Mucosa of gallbladder (tissue), 1 donor: ENCODE data around the gene SPRTN. TPM values are rescaled to one million over a fixed set of nuclear protein-coding genes. Genes with fewer than 3 reads are reported as not detected.

ENCODE experiments used
- DNase-seq: peaks from one replicate; pipeline ENCODE4 v3.0.0-alpha.2; 2020; ENCODE audit warnings: low spot score
- total RNA-seq: library from RNA; stranded (reverse); gene quantifications from one replicate; pipeline ENCODE4 v1.2.1, GENCODE V29; 2021
- donor health status: DM: no; HTN: no; CAD: no.

Gene SPRTN, protein sequence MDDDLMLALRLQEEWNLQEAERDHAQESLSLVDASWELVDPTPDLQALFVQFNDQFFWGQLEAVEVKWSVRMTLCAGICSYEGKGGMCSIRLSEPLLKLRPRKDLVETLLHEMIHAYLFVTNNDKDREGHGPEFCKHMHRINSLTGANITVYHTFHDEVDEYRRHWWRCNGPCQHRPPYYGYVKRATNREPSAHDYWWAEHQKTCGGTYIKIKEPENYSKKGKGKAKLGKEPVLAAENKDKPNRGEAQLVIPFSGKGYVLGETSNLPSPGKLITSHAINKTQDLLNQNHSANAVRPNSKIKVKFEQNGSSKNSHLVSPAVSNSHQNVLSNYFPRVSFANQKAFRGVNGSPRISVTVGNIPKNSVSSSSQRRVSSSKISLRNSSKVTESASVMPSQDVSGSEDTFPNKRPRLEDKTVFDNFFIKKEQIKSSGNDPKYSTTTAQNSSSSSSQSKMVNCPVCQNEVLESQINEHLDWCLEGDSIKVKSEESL
- total RNA-seq = 10.6 TPM

DNA sequence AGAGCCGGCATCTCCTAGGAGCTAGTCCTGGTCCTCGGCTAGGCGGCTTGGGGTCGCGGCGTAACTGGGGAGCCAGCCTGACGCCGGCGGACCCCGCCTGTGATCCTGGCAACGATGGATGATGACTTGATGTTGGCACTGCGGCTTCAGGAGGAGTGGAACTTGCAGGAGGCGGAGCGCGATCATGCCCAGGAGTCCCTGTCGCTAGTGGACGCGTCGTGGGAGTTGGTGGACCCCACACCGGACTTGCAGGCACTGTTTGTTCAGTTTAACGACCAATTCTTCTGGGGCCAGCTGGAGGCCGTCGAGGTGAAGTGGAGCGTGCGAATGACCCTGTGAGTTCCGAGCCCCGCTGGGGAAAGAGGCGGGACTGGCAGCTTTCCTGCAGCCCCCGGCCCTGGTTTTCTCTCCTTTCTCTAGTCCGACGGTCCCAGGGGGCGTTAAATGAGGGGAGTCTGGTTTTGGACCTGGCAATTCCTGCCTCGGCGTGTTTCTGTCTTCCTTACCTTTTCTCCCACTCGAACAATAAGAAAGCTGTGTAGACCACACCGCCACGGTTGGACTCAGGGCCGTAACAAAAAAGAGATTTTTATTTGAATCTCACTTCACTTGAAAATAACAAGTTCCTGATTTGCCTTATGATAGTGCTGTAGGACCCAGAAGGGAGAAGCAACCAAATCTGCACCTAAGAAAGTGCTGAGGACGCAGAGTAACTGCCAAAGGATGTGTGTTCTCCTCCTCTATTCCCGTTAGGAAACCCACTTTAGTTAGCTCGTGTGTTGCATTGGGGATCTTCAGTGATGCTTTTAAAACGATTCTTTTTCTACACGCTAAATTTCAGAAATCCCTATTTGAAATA is at the start of gene SPRTN:
Gene SPRTN (plus strand): TSS at position 24 of the 859 bp plus-strand sequence. CDS start 91 bp downstream, at position 115.
- no peak for DNase-seq

DNA sequence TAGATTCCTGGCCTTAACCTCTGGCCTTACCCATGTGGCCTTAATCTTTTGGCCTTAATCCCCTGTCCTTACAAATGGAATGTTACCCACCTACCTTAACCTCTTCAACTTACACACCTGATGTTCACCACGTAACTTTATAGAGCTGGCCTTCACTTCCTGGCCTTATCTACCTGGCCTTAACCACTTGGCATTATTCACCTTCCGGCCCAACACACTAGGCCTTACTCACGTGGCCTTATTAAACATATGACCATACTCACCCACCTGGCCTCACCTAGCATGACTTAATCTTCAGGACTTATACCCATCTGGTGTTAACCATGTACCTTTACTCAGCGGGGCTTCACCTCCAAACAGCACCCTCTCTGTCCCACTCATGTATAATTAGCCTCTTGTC is 42.2 kb upstream of the SPRTN start:
- DNase-seq = no peak

DNA sequence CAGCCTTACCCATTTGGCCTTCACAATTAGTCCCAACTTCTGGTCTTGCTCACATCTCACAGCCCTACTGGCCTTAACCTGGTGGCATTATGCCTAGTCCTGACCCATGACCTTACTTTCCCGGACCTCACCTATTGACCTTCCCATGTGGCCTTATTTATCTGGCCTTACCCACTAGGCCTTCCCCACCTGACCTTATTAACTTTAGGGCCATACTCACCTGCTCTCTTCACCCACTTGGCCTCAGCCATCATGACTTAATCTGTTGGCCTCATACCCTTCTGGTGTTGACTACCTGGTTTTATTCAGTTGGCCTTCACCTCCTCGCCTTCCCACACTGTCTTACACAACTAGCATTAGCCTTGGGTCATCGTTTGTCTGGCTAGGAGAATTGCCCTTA is 36.1 kb upstream of the SPRTN start:
- no peak for DNase-seq

DNA sequence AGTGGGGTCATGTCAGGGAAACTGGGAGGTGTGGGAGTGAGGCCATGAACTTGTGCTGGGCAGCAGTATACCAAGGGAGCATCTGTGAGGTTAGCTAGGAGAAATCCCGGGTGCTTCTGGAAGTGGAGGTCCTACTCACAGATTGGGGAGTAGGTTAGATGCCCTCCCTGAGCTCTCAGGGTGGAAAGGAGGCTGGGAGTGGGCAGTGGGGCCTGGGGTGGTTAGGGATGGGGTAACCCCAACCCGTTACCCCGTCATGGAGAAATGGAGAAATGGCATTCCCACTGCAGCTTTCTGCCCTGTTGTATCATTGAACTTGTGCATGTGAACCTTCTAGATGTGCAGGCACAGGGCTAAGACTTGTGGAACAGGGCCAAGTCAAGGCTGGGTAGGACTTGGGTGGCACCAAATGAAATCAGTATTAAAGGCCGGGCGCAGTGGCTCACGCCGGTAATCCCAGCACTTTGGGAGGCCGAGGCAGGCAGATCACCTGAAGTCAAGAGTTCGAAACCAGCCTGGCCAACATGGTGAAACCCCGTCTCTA is 27.6 kb upstream of the SPRTN start:
- no peak for DNase-seq

DNA sequence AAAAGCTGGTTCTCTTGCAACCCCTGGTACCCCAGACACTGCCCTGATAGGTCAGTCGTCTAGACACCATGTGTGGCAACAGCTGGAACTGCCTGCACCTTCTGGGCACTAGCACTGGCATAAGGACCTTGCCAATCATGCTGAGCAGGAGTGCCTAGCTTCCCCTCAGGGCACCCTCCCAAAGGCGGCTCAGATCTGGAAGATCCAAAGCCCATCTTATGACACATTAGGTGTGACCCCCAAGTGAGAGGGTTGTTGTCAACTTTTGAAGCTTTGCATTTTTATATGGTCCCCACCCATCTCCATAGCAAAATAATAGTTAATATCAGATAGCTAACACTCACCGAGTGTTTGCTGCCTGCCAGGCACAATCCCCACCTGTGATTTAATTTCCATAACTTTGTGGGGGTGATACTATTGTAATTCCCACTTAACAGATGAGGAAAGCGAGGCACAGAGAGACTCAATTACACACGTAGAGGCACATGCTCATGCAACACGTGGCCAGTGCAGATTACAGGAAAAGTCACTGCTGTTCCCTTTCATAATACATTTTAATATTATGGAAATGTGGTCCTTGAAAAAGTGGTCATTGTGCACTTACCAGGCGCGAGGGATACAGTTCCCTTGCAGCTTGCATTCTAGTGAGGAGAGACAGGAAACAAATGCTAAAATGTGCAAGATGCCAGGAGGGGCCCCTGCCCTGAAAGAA is 26.2 kb upstream of the SPRTN start:
- no peak for DNase-seq

DNA sequence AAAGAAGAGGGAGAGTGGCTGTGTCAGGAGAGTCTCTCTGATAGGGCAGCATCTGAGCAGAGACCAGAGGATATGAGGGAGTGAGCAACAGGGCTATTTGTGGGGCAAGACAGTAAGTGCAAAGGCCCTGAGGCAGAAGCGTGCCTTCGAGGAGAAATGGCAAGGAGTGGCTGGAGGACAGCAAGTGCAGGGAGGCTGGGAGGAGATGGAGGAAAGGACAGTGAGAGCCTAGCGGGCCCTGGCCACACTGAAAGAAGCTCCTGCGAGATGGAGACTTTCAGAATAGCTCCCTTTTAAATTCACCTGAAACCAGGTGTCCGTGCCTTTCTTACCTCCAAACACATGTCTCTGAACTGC is 25.7 kb upstream of the SPRTN start:
- DNase-seq = no peak

DNA sequence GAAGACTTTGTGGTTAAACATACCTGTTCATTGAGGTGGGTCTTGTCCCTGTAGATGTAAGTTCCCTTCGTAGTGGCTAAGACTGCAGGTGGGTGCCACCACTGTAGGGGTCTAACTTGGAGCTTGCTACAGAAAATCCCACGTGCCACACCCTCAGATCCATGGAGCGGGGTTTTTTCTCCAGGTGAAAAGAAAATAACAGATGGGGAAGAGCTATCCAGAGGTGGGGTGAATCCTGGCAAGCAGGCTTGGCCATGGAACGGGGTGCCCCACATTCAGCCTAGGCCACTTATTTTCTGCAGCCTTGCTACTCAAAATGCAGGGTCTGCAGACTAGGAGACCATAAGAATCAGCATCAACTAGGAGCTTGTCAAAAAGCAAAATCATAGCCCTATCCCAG is 24.4 kb upstream of the SPRTN start:
- no peak for DNase-seq

DNA sequence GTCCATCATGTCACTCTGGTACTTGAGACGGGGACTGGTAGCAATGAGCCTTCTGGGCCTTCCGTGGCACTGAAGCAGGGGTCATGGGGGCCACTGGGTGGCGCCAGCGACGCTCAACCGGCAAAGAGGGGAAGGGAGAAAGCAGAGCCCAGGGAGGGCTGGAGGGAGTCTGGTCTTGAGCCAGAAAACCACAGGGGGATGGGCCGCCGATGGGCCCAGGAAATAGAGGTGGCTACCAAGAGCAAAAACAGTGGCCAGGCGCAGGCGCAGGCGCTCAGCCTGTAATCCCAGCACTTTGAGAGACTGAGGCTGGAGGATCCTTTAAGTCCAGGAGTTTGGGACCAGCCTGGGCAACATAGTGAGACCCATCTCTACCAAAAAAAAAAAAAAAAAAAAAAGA is 22.2 kb upstream of the SPRTN start:
- no peak for DNase-seq

DNA sequence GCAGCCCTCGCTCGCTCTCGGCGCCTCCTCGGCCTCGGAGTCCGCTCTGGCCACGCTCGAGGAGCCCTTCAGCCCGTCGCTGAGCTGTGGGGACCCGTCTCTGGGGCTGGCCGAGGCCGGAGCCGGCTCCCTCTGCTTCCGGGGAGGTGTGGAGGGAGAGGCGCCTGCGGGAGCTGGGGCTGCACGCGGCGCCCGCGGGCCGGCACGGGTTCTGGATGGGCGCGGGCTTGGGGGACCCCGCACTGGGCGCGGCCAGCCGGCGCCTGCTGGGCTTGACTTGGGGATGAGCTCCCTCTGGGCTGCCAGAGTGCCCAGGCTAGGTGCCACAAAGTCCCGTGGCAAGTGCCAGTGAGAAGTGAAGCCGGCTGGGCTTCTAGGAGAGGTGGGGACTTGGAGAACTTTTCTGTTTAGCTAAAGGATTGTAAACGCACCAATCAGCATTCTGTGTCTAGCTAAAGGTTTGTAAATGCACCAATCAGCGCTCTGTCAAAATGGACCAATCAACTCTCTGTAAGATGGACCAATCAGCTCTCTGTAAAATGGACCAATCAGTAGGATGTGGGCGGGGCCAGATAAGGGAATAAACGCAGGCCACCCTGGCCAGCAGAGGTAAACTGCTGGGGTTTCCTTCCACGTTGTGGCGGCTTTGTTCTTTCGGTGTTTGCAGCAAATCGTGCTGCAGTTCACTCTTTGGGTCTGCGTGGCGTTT is 20.6 kb upstream of the SPRTN start:
- DNase-seq = no peak

DNA sequence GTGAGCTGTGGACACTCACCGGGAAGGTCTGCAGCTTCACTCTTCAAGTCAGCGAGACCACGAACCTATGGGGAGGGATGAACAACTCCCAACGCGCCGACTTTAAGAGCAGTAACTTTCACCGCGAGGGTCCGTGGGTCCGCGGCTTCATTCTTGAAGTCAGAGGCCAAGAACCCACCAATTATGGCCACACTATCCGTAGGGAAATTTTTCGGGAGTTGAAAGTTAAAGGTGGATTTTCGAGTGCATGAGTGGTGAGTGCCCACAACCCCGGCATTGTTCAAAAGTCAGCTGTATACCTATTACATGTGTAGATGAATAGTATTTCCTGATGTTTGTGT is 20.1 kb upstream of the SPRTN start:
- DNase-seq = no peak

DNA sequence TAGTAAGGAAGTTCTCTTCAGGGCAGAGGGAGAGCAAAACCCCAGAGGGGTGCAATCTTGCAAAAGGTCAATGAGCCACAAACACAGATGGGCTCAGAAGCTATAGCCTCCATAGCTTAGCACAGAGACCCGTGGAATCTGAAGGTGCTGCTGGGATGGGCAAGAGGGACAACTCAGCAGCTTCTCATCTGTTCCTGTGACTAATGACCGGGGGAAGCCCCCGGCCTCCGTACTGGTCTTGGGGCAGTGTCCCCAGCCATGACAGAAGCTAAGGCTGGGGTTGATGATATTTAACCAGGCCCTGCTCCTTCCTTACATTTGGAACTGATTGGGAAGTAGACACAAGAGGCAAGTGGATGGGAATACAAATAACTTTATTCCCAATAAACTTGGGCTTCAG is 19.5 kb upstream of the SPRTN start:
- DNase-seq = no peak

DNA sequence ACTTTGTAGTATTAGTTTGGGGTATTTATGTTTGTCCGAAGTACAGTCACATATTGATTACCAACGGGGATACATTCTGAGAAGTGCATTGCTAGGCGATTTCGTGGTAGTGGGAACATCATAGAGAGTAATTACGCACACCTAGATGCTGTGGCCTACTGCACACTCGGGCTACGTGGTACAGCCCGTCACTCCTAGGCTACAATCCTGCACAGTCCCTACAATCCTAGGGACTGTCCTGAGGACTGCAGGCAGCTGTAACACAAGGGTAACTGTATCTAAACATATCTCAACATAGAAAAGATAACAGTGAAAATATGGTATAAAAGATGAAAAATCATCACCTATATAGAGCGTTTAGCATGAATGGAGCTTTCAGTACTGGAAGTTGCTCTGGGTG is 19.0 kb upstream of the SPRTN start:
- no peak for DNase-seq

DNA sequence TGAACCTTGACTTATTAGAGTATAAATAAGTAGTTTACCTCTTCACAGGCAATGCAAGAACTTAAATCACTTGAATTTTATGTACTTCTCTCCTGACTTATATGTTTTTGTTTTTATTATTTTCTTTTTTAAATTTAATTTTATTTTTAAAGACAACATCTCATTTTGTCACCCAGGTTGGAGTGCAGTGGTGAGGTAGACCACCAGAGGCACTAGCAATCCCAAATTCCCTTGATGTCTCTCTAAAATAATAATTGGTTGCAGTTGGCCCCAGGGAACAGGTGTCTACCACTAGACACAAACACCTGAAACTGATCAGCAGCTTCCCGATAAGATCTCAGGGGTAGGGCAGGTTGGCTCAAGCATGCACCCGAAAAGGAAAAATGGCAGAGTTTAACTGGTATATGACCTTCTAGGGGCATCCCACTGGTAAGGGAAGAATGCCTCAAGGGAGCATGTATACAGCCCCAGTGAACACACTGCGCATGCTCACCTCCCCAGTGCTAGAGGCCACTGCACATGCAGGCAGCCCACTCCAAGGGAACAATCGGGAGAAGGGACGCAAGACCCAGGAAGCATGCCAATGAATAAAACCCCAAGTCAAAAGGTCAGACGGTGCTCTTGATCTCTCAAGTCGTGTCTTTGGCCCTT is 15.1 kb upstream of the SPRTN start:
- no peak for DNase-seq

DNA sequence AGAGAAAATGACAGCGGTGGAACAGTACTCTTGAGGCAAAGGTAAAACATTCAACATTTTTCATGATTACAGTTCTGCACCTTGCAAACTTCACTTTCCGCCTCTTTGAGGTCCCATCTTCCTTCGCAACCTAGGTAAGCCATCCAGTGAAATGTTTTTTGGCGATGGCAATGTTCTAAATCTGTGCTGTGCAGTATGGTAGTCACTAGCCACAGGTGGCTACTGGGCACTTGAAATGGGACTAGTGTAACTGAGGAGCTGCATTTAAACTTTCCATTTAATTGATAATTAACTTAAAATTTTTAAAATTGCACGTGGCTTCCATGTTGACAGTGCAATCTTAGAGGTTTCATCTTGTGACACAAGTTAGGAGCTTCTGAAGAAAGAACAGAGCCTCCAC is 13.4 kb upstream of the SPRTN start:
- no peak for DNase-seq

DNA sequence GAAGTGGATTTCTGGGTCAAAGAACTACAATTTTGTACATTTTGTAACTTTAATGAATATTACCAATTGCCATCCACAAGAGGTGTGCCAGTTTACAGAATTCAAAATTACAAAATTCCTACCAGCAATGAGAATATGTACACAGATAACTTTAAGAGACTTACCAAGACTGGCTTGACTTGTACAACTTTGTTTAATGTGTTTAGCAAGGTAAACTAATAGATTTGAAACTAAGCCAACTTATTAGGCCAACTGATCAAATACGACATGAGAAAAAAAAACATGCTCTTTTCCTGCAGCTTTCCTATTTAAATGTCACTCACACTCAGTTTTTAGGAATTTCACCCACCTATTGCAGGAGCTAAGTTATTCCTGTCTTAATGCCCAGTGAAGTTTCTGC is 11.8 kb upstream of the SPRTN start:
- DNase-seq = no peak

DNA sequence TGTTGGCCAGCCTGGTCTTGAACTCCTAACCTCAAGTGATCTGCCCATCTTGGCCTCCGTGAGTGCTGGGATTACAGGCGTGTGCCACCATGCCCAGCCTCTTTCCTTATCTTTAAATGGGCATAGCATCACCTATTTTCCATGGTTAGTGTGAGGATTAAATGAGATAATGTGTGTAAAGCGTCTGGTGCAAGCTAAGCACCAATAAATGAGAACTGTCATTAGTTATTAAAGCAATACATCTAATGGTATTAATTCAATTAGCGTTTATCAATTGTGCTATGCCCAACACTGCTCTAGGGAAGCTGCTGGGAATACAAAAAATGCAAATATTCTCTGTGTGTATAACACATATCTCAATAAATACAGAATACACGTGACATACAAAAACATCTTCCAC is 10.5 kb upstream of the SPRTN start:
- DNase-seq = no peak

DNA sequence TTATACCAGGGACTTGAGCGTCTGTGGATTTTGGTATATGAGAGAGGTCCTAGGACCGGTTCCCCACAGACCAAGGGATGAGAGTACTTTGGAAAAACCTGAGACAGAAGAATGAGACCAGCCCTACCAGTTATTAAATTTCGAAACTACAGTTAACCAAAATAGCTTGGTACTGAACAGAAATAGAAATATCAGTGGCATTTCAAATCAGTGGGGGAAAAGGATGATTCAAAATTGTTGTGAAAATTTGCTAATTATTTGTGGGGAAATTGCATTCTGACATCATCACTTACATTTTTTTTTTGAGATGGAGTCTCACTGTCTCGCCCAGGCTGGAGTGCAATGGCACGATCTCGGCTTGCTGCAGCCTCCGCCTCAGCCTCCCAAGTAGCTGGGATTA is 8.6 kb upstream of the SPRTN start:
- DNase-seq = no peak

DNA sequence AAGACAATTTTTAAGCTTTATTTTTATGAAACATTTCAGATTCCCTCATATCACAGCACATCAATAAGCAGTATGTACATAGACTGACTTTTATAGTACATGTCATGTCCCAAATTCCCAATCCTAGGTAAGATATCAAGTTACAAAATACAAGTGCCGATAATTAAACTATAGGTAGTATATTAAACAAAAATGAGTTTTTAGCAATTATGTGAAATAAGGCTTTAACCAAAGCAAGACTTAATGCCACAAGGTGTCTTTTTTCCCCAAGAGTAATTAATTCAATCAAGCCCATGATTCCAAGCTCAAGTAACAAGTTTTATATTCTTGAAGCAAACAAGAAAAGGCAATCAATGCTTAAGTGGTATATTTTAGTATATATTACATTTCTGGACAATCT is 5.3 kb upstream of the SPRTN start:
- no peak for DNase-seq

DNA sequence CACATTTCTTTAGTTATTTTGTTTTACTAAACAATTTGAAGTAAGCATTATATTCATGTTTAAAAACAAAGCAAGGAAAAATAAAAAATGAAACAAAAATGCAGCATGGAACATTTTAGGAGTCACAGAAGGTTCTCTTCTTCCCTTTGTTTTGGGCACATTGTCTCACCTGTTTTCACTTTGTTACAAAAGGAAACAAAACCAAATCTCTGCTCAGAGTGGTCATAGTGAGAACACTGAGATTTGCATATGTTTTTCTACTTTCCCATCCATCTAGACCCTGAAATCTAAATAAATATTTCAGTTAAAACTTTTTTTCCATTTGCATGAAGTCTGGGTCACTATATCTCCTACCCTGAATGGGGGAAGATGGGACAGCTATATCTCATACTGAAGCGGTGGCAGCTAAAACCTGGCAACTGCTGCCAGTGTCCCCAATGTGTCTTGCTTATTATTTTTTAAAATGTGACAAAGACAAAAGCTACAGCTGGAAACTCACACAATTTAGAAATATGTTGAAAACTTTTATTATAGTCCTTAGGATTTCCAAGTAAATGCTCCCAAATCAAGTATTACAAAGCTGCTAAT is 3.9 kb upstream of the SPRTN start:
- no peak for DNase-seq

DNA sequence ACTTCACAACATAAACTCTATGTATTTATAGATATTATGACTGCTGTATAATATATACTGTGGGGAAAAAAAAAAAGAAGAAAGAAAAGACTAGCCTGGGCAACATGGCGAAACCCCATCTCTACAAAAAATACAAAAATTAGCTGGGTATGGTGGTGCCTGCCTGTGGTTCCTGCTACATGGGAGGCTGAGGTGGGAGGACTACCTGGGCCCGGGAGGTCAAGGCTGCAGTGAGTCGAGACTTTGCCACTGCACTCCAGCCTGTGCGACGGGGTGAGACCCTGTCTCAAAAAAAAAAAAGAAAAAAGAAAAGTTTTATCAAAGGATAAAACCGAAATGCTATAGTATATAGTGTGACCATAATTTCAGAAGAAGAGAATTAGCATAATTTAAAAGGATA is 3.1 kb upstream of the SPRTN start:
- no peak for DNase-seq
